HepG2 (cell line): ENCODE results near the gene PGP. TPM values are rescaled to one million over a fixed set of nuclear protein-coding genes. Genes with fewer than 3 reads are reported as not detected.

Experiments used
- BHLHE40 ChIP-seq: IDR thresholded peaks from 2 replicates; pipeline ENCODE4 v1.6.1; 2011; ENCODE audit warnings: low read length, improper control_type of control experiment
- CENPT ChIP-seq: sonication (generic); formaldehyde crosslinking; IDR thresholded peaks from 2 replicates; pipeline ENCODE4 v1.8.0; 2022; ENCODE audit warnings: low read depth, mild to moderate bottlenecking, moderate library complexity, missing genetic modification reagents
- FIP1L1 ChIP-seq: fragments of 200-400 bp; formaldehyde crosslinking; IDR thresholded peaks from 2 replicates; pipeline ENCODE4 v1.6.1; 2018; ENCODE audit warnings: low read depth, mild to moderate bottlenecking, low read length, moderate library complexity, borderline replicate concordance; ENCODE audit not compliant: insufficient read depth
- GTF2F1 ChIP-seq: fragments of 150-350 bp; IDR thresholded peaks from 2 replicates; pipeline ENCODE4 v1.6.1; 2014; ENCODE audit warnings: low read length
- KAT7 ChIP-seq: IDR thresholded peaks from 2 replicates; pipeline ENCODE4 v1.6.1; 2018; ENCODE audit warnings: borderline replicate concordance, missing compliant biosample characterization
- KLF16 ChIP-seq, 2 experiments: sonication (generic) in 1 of 2; formaldehyde crosslinking in 1 of 2; IDR thresholded peaks; 2 replicates each; pipeline versions ENCODE4 v1.6.1 to v1.8.0; 2016 to 2023; ENCODE audit warnings: missing genetic modification reagents in 2 of 2, missing compliant biosample characterization in 1 of 2
- NRL ChIP-seq: sonication (generic); formaldehyde crosslinking; IDR thresholded peaks from 2 replicates; pipeline ENCODE4 v1.5.0; 2020; ENCODE audit warnings: missing genetic modification reagents, mild to moderate bottlenecking, moderate library complexity, borderline replicate concordance
- PITX1 ChIP-seq: sonication (generic); formaldehyde crosslinking; IDR thresholded peaks from 2 replicates; pipeline ENCODE4 v1.5.1; 2020; ENCODE audit warnings: mild to moderate bottlenecking, missing genetic modification reagents
- PRDM15 ChIP-seq: sonication (generic); formaldehyde crosslinking; IDR thresholded peaks from 2 replicates; pipeline ENCODE4 v1.4.0; 2020; ENCODE audit warnings: missing genetic modification reagents
- SMAD9 ChIP-seq: sonication (generic); formaldehyde crosslinking; IDR thresholded peaks from 2 replicates; pipeline ENCODE4 v1.5.1; 2020; ENCODE audit warnings: mild to moderate bottlenecking, missing genetic modification reagents
- SNAPC2 ChIP-seq: sonication (generic); formaldehyde crosslinking; IDR thresholded peaks from 2 replicates; pipeline ENCODE4 v1.8.1; 2022; ENCODE audit warnings: mild to moderate bottlenecking, missing genetic modification reagents
- SOX5 ChIP-seq: IDR thresholded peaks from 2 replicates; pipeline ENCODE4 v1.6.1; 2016; ENCODE audit warnings: borderline replicate concordance
- ZBED4 ChIP-seq: sonication (generic); formaldehyde crosslinking; IDR thresholded peaks from 2 replicates; pipeline ENCODE4 v1.4.0; 2020; ENCODE audit warnings: missing genetic modification reagents, borderline replicate concordance
- ZEB1 ChIP-seq: IDR thresholded peaks from 2 replicates; pipeline ENCODE4 v1.6.1; 2012; ENCODE audit warnings: mild to moderate bottlenecking, low read depth, inconsistent platforms; ENCODE audit not compliant: insufficient replicate concordance
- ZFAT ChIP-seq: sonication (generic); formaldehyde crosslinking; conservative IDR thresholded peaks from 2 replicates; pipeline ENCODE4 v1.8.1; 2023; ENCODE audit warnings: missing genetic modification reagents, inconsistent platforms
- ZNF451 ChIP-seq: sonication (generic); formaldehyde crosslinking; IDR thresholded peaks from 2 replicates; pipeline ENCODE4 v1.5.0; 2020; ENCODE audit warnings: mild to moderate bottlenecking, missing genetic modification reagents
- ZNF570 ChIP-seq: sonication (generic); formaldehyde crosslinking; IDR thresholded peaks from 2 replicates; pipeline ENCODE4 v1.4.0; 2020; ENCODE audit warnings: mild to moderate bottlenecking, missing genetic modification reagents, borderline replicate concordance
- ZNF749 ChIP-seq: sonication (generic); formaldehyde crosslinking; IDR thresholded peaks from 2 replicates; pipeline ENCODE4 v1.8.0; 2022; ENCODE audit warnings: mild to moderate bottlenecking, missing genetic modification reagents, moderate library complexity, borderline replicate concordance
- ZNF761 ChIP-seq: sonication (generic); formaldehyde crosslinking; conservative IDR thresholded peaks from 2 replicates; pipeline ENCODE4 v1.4.0; 2020; ENCODE audit warnings: mild to moderate bottlenecking, missing genetic modification reagents
- ZNF773 ChIP-seq: sonication (generic); formaldehyde crosslinking; IDR thresholded peaks from 2 replicates; pipeline ENCODE4 v1.4.0; 2020; ENCODE audit warnings: missing genetic modification reagents, borderline replicate concordance
- polyA plus RNA-seq, 8 experiments: library from polyadenylated mRNA; depleted of rRNA in 3 of 8; stranded (reverse) in 7 of 8; unstranded in 1 of 8; fragments of >200 nt; fragmentation: Illumina TruSeq in 4 of 8; extraction: Trizol in 4 of 8; gene quantifications; 2 replicates each; pipeline versions ENCODE4 v1.2.1 to v1.2.3, GENCODE V29; 2011 to 2016; ENCODE audit warnings: low read depth in 4 of 8, missing spikeins in 1 of 8, mixed read lengths in 1 of 8; ENCODE audit not compliant: insufficient read depth in 1 of 8
- total RNA-seq, 5 experiments: library from RNA; depleted of rRNA; stranded (reverse); fragments of >200 nt; fragmentation: Illumina TruSeq; extraction: Trizol; gene quantifications; 2 replicates each; pipeline ENCODE4 v1.2.3, GENCODE V29; 2016; ENCODE audit warnings: low read depth in 1 of 5
- TF ChIP-seq, protein P1 (sequence below): sonication (generic); formaldehyde crosslinking; IDR thresholded peaks from 2 replicates; pipeline ENCODE4 v1.5.1; 2020; ENCODE audit warnings: missing genetic modification reagents, mild to moderate bottlenecking, borderline replicate concordance

Gene PGP
- total and polyA plus RNA-seq, 2 of the 13 experiments (the other 11 are each of a cell fraction or from before 2014, with no cell fraction given): 7.3 to 18.3 TPM

DNA sequence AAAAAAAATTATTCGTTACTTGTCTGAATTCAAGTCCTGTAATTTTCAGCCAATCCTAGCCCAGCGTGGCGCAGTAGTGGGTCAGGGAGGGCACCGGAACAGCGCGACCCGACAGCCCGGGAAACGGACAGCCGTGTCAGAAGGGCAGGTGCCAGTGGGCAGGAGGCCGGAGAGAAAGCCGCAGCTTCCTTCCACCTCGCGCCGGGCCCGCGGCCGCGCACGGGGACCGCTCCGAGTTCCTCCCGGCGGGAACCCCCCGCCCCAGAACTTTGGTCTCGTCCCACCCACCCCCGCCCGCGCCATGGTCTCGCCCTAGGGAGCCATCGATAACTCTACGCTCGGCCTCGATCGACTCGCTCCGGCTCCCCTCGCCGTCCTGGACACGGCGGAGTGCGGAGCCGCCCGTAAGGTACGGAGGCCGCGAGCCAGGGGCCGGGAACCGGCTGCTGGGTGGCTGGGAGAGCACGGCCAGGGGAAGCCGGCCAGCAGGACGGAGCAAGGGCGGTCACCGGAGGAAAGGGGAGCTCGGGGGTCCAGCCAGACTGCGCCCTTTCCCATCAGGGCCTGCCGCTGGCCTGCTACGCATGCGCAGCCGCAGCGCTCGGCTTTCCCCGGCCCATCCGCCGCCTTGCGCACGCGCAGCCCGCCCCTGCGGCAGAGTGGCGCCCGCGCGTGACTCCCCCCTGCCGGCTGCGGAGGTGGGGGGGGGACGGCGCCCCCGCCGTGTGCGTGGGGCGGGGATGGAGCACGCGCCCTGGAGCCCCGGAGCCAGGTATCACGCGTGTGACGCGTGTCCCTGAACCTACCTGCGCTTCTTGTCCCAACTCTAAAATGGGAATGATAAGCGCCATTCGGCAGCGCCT is 9.3 kb downstream of the PGP start, which contains the start of gene MLST8 (continued):
- TF ChIP-seq PRDM15 (CRISPR knock-in tag) (no peak), SNAPC2 (CRISPR knock-in tag) (peak; percentile 32; the same call in 1 of the 2 replicates), BHLHE40 (peak; percentile 92), NRL (peak; percentile 32; the same call in 1 of the 2 replicates), ZNF451 (CRISPR knock-in tag) (peak; percentile 35; the same call in 1 of the 2 replicates), GTF2F1 (no peak), ZNF749 (CRISPR knock-in tag) (no peak), FIP1L1 (no peak), ZNF570 (CRISPR knock-in tag) (no peak), KAT7 (CRISPR knock-in tag) (no peak; the same call in 1 of the 2 replicates), SMAD9 (CRISPR knock-in tag) (peak; percentile 76; the same call in 1 of the 2 replicates), ZNF773 (CRISPR knock-in tag) (no peak), SOX5 (CRISPR knock-in tag) (peak; percentile 5; the same call in 1 of the 2 replicates), KLF16 (CRISPR knock-in tag; IDR thresholded peaks at IDR 0.05) (peak in 1 of 2 experiments; percentile 60; a peak in 1 of 4 replicates), CENPT (CRISPR knock-in tag) (no peak), ZNF761 (CRISPR knock-in tag) (no peak), ZBED4 (CRISPR knock-in tag) (0 out of 2 replicates have a peak, but pooled peaks have one; percentile 22), PITX1 (CRISPR knock-in tag) (no peak), ZFAT (CRISPR knock-in tag) (0 out of 2 replicates have a peak, but pooled peaks have one; percentile 52), ZEB1 (no peak)
- TF ChIP-seq, protein P1, sequence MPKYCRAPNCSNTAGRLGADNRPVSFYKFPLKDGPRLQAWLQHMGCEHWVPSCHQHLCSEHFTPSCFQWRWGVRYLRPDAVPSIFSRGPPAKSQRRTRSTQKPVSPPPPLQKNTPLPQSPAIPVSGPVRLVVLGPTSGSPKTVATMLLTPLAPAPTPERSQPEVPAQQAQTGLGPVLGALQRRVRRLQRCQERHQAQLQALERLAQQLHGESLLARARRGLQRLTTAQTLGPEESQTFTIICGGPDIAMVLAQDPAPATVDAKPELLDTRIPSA: no peak
